IMR-90 (cell line): Measurements from ENCODE around the gene LCE4A.

Experiments
- CEBPB ChIP-seq: IDR thresholded peaks from 2 replicates; pipeline ENCODE4 v1.6.1; 2012; ENCODE audit warnings: low read depth, low read length, improper control_type of control experiment
- CTCF ChIP-seq: conservative IDR thresholded peaks from 2 replicates; pipeline ENCODE4 v1.5.1; 2012; ENCODE audit warnings: mild to moderate bottlenecking, low read depth, low read length, improper control_type of control experiment
- MXI1 ChIP-seq: IDR thresholded peaks from 2 replicates; pipeline ENCODE4 v1.6.1; 2012; ENCODE audit warnings: low read depth, mild to moderate bottlenecking, low read length, moderate library complexity, borderline replicate concordance
- POLR2A ChIP-seq: IDR thresholded peaks from 2 replicates; pipeline ENCODE4 v1.6.1; 2012; ENCODE audit warnings: mild to moderate bottlenecking, low read depth, low read length
- RAD21 ChIP-seq: IDR thresholded peaks from 2 replicates; pipeline ENCODE4 v1.6.1; 2012; ENCODE audit warnings: low read length, improper control_type of control experiment
- USF2 ChIP-seq: fragments of 150-350 bp; IDR thresholded peaks from 2 replicates; pipeline ENCODE4 v1.6.1; 2017; ENCODE audit warnings: mild to moderate bottlenecking, antibody characterized with exemption, low read length, low read depth

- no peak for TF ChIP-seq MXI1
- no peak for TF ChIP-seq CTCF
- TF ChIP-seq RAD21, result no peak
- no peak for TF ChIP-seq CEBPB
- no peak for TF ChIP-seq USF2
- TF ChIP-seq POLR2A, result no peak
Observed at GRCh38 chr1:152707860-152708259, at the start of gene LCE4A.
